Neural progenitor cell (in vitro differentiated cells): ENCODE measurements around the gene HSD17B4.

ENCODE experiments used
- CTCF ChIP-seq: fragments of 200-600 bp; sonication (generic); IDR thresholded peaks from 2 replicates; pipeline ENCODE4 v1.5.1; 2017; ENCODE audit warnings: antibody characterized with exemption, mild to moderate bottlenecking
- EZH2 ChIP-seq: fragments of 200-600 bp; sonication (generic); IDR thresholded peaks from 2 replicates; pipeline ENCODE4 v1.6.1; 2017; ENCODE audit warnings: antibody characterized with exemption, mild to moderate bottlenecking, moderate library complexity
- EZH2phosphoT487 ChIP-seq: fragments of 200-600 bp; sonication (generic); IDR thresholded peaks from 2 replicates; pipeline ENCODE4 v1.6.1; 2017; ENCODE audit warnings: antibody characterized with exemption

- no peak for TF ChIP-seq CTCF
- TF ChIP-seq EZH2 = no peak
- TF ChIP-seq EZH2phosphoT487 = no peak
These were observed 33.6 kb upstream of the HSD17B4 start for GRCh38 chr5:119418606-119419100.
